ENCODE measurements around the gene CELSR3.

CELSR3 gene

GRCh38 chr3:48660800-48661400 lies 1.8 kb downstream of the CELSR3 start:
- DNase-seq, result no peak

- DNase-seq, result peak; percentile 45
Observed at GRCh38 chr3:48656841-48657281, 5.8 kb downstream of the CELSR3 start.

DNA sequence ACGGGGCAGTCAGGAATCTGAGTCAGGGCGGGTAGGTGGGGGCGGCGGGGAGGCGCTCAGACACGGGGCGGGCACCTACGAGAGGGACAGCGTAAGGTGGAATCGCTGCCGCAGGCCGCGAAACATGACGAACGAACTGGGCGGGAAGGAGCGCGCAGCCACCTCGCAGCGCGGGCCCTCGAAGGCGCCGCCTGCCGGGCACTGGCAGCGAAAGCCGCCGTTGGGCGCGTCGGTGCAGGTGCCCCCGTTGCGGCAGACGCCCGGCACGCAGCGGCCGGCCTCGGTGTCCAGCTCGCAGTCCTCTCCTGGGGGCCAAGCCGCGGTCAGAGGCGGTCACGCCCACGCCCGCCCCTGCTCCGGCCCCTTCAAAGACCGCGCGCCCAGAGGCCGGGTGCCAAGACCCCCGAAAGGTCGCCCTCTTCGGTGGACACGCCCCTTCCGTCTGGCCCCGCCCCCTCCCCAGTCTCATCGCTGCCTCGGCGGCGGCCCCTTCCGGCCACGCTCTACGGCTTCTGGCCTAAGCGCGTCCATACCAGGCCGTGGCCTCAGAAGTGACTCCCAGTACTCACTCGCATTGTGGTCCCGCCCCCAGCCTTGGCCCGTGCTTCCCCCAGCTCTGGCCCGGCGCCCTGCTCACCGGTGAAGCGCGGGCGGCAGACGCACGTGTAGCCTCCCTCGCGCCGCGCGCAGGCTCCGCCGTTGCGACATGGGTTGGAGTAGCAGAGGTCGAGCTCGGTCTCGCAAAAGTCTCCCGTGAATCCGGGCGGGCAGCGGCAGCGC lies 6.4 kb downstream of the CELSR3 start:
- DNase-seq, result peak; percentile 93

DNA sequence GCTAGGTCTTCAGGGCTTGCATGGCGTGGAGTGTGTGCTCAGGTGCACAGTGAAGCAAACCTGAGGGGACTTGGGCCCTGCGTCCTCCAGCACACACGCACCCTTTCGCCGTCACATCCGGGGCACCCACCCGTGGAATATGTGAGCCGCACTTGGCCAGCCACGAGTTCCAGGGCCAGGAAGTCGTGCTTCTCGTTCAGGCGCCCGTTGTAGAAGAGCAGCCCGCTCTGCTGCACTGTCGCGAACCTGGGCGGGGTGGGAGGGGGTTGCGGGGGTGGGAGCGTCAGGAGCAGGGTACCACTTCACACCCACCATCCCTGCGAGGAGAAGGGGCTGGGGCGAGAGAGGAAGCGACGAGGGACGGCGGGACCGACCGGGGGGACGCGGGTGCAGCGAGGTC lies 7.1 kb downstream of the CELSR3 start:
- peak; percentile 48 for DNase-seq

DNA sequence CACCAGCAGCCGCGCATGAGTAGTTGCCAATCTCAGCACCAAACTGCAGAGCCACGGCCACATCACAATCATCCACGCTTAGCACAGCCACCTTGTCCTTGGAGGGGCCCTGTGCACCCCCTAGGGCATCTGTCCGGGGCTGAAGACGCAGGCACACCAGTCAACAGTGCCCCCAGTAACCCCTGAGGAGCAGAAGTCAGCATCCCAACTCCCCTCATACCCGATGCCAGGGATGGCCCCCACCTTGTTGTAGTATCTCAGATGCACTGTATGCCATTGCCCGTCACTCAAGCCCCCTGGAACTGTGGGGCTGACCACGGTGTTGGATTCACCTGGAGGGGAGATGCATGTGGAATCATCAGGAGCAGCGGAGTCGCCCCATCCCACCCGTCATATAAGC lies 7.6 kb downstream of the CELSR3 start:
- DNase-seq, result no peak

DNA sequence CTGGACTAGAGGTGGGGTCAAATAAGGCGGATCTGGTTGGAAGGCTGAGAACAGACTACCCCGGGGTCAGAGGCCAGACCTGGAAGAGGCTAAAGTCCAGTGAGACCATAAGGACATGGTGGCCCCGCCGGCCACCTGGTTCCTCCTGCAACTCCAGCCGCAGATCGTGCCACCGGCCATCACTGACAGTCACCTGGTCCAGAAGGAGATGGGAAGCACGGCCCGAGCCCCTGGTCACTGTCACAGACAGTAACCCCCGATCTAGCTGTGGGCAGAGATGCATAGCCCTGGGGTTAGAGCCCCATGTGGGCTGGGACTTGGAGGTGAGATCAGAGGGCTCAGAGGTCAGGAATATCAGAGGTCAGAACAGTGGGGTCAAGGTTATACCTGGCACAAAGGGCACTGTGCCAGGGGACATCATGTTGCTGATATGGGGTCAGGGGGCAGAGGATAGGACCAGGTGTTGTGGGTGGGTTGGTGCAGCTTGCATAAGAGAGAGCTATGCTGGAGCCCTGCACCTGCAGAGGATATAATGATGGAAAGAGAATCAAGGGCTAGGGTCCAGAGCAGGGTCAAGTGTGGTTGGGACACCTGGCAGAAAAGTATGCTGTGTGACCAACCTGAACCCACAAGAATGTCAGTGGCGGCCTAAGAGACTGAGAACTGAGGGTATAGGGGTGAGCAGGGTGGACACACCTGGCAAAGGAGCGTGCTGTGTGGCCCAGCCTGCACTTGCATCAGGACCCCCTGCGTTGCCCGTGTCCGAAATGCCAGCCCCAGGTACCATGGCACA lies 9.6 kb downstream of the CELSR3 start:
- DNase-seq, result no peak

GRCh38 chr3:48651771-48652170 lies 10.9 kb downstream of the CELSR3 start:
- no peak for DNase-seq

DNA sequence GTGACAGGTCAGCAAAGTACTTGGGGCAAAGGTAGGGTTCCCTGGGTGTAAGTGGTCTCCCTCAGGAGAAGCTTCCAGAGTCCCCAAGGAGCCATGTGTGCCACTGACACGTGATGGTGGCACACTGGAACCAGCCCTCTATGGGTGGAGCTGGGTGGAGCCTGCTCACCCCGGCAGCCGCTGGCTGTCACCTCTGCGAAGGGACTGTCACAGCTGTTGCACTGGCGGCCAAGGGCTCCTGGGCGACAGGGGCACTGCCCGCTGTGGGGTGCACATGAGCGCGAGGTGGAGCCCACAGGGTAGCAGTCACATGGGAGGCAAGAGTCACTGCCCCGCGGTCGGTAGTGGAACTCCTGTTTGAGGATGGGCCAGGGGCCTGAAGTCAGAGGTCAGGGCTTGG lies 12.0 kb downstream of the CELSR3 start:
- peak; percentile 19 for DNase-seq

GRCh38 chr3:48648188-48648850 lies 14.4 kb downstream of the CELSR3 start:
- no peak for DNase-seq

DNA sequence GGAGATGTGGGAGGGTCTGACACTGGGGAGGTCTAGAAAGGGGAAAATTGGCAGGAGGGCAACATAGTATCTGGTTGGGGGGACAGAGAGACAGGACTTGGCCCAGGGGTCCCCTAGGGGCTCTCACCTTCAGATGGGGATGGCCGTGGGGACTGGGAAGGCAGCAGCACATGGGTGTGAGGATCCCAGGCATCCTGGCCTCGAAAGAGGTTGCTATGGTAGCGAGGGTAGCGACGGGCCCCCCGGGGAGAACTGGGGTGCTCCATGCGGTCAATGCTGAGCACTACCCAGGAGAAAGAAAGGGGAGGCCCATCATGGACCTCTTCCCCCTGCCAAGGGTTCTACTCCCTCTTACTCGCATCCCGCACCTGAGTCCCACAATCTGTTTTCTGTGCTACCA lies 15.0 kb downstream of the CELSR3 start:
- DNase-seq, result no peak

DNA sequence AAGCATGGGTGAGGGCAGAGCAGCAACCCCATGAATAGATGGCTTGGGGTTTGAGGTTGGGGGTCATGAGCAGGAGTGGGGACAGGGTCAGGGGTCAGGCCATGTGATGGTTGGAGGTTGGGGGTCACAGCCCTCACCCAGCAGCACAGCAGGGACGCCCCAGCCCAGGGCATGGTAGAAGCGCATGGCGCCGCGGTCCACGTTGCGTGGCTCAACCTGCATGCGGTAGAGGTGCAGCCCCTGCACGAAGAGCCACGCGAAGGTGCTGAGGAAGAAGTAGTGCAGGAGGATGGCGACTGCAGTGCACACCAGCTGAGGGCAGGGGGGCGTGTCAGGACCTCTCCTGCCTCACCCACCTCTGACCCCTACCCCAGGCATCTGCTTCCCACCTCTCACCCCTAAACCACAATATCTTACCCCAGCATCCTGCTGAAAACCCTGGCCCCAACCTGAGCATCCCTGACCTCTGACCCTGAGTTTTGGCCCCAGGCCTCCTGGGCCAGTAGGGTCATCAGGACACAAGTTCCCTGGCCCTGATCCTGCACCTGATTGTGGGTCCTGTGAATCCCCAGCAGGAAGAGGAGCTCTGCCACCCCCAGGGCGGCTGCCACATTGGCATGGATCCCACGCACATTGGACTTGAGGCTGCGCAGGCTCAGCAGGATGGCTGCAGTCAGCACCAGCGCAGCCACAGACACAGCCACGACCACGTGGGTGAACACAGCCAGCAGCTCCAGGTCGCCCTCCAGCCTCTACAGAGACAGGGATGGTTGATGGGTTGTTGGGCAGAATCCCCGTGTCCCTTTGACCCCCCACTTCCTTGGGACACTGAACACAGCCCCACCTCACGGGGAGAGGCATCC lies 17.6 kb downstream of the CELSR3 start:
- no peak for DNase-seq

DNA sequence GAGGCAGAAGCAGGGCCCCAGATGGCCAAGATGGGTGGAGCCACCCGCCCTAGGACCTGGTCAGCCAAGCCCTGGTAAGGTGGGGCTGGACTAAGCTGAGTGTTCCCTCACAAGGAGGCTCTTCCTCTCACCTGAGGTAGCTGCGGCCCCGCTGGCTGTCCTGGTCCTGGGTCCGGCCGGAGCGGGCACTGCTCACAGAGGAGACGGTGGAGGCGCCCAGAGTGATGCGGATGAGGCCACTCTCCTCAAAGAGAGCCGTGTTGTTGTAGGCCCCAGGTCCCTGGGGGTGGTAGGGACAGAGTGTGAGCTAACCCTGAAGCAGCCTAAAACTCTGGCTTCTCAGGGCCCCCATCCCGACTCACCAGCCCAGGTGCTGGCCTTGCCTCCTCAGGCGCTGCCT lies 20.1 kb downstream of the CELSR3 start:
- DNase-seq, result no peak

DNA sequence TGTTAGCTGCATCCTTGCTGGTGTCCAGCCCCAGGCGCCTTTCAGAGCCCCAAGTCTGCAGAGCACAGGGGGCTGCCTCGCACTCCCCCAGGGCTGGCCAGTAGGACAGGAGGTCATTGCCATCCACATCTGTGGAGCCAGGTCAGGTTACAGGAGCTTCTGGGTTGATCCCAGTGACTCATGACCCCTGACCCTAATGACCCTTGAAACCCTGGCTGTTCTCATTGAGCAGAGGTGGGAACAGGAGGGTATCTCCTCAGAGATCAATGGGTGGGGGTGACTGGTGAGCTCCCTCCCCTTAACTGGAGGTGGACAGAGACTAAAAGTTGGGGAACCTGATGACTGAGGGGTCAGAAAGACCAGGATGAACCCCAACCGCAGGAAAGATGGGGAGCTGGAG lies 21.3 kb downstream of the CELSR3 start:
- DNase-seq, result no peak

GRCh38 chr3:48639944-48640606 lies 22.6 kb downstream of the CELSR3 start:
- no peak for DNase-seq

GRCh38 chr3:48637305-48637704 lies 25.4 kb downstream of the CELSR3 start:
- no peak for DNase-seq

DNA sequence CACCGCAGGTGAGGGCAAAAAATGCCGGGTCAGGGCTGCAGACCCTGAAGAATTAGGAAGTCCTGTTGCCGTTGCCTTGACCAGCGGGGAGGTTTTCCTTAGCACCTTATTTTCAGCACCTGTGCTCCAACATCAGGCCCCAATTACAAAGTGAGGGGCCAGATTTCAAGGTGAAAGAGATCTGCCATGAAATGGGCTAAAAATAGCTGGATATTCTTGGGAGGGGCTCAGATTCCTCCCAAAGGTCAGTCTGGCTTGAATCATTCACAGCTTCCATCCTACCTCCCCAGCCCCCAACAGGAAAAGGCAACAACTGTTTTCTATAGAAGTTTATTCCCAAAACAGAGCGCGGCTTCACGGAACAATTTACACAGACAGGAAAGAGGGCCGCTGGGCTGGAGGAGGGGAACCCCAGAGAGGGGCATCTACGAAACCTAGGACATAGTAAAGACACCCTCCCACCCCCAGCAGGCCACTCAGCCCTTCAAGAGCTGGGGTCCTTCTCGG lies 26.5 kb downstream of the CELSR3 start:
- no peak for DNase-seq

DNA sequence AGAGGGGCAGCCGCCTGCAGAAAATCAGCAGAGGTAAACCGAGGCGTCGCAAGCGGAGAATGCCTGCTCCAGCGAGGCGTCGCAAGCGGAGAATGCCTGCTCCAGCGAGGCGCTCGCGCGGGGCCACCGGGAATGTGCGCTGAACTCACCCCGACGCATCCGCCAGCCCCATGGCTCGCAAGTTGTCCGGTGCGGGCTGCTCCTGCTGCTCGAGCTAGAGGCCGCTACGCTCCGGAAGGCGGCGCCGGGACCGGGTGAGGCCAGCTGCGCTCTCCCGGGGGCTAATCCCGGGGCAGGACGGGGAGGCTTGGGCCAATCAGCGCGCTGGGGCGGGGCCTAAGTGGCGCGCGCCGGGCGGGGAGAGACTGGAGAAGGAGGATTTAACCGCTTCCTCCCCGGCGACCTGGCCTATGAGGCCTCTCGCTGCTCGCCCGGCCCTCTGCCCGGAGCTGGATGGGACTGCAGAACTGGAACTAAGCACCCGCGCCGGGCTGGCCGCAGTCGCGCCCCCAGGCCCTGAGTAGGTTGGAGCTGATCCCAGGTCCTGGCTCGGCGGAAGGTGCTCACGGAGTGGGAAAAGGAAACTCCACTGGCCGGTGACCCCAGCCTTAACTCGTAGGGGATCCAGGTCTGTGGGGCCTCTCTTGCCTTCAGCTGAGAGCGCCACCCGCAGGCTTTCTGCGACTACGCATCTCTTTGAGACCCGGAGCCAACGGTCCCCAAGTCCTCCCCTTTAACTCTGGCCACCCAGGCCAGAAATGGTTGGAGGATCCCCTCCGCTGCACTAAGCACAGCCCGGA lies 27.3 kb downstream of the CELSR3 start, which contains the start of gene SLC26A6:
TSS of gene SLC26A6 (minus strand) at position 240 of the 800 bp plus-strand sequence. CDS start at position 172, 68 bp downstream.
- DNase-seq, result peak; percentile 99

GRCh38 chr3:48634661-48635221 lies 27.9 kb downstream of the CELSR3 start:
- peak; percentile 83 for DNase-seq

- DNase-seq, result no peak
Observed at GRCh38 chr3:48633743-48634142, 28.9 kb downstream of the CELSR3 start.

- DNase-seq, result no peak
Observed at GRCh38 chr3:48633256-48633655, 29.4 kb downstream of the CELSR3 start.

Data from hematopoietic multipotent progenitor cell treated with erythropoietin and hydrocortisone succinate and interleukin-3 and kit ligand, for 4 days (in vitro differentiated cells).